LNCaP clone FGC (cell line): ENCODE results near the gene PALLD.
A peak's percentile ranks its signal among the peaks of the same experiment; 100 is the strongest.

ENCODE experiments used
- DNase-seq: peaks from one replicate; pipeline ENCODE4 v3.0.0-alpha.2; 2011; ENCODE audit warnings: low read depth
- H3K4me3 ChIP-seq: 2 replicates; pipeline ENCODE4 v1.5.1; 2011; ENCODE audit warnings: mild to moderate bottlenecking, low read depth, low read length, control low read depth
- TF ChIP-seq, protein P1 (sequence below): IDR thresholded peaks from 2 replicates; pipeline ENCODE4 v1.5.1; 2012; ENCODE audit warnings: mild to moderate bottlenecking; ENCODE audit not compliant: control insufficient read depth, insufficient read depth; ENCODE audit errors: extremely low read depth

Gene PALLD

DNA sequence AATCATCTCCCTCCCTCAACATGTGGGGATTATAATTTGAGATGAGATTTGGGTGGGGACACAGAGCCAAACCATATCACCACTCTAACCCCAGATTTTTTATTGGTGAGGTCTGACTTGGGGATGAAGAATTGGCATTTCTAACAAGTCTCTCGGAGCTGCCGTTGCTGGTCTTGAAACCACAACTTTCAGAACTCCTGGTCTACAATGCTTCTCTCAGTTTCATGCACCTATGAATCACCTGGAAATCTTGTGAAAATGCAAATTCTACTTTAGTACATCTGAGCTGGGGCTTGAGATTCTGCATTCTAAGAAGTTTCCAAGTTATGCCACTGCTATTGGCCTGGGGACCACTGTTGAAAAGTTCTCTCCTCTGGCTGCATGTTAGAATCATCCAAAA, 78.6 kb downstream of the PALLD start:
- TF ChIP-seq, protein P1, sequence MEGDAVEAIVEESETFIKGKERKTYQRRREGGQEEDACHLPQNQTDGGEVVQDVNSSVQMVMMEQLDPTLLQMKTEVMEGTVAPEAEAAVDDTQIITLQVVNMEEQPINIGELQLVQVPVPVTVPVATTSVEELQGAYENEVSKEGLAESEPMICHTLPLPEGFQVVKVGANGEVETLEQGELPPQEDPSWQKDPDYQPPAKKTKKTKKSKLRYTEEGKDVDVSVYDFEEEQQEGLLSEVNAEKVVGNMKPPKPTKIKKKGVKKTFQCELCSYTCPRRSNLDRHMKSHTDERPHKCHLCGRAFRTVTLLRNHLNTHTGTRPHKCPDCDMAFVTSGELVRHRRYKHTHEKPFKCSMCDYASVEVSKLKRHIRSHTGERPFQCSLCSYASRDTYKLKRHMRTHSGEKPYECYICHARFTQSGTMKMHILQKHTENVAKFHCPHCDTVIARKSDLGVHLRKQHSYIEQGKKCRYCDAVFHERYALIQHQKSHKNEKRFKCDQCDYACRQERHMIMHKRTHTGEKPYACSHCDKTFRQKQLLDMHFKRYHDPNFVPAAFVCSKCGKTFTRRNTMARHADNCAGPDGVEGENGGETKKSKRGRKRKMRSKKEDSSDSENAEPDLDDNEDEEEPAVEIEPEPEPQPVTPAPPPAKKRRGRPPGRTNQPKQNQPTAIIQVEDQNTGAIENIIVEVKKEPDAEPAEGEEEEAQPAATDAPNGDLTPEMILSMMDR = no peak
- H3K4me3 ChIP-seq = no peak overlapping the region
- DNase-seq = no peak

DNA sequence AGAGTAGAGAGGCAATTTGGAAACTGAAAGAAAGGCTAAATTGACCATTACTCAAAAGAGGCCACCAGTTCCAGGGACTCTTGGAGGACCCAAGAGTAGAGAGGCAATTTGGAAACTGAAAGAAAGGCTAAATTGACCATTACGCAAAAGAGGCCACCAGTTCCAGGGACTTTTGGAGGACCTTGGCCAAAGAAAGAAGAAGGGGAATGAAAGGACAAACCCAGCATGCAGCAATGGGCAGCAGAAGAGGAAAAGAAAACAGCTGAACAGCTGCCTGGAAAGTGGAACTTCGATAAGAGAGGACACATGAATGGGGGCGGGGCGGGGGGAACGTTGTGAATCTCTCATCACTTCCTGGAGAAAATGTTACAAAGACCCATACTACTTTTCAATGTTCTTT, 80.8 kb downstream of the PALLD start:
- H3K4me3 ChIP-seq = no peak overlapping the region
- TF ChIP-seq, protein P1 = no peak
- no peak for DNase-seq

DNA sequence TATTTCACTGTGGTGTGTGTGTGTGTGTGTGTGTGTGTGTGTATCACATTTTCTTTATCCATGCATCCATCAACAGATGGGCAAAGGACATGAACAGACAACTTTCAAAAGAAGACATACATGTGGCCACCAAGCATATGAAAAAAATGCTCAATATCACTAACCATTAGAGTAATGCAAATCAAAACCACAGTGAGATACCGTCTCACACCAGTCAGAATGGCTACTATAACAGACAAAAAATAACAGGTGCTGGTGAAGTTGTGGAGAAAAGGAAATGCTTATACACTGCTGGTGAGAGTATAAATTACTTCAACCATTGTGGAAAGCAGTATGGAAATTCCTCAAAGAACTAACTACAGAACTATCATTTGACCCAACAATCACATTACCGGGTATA, 83.4 kb downstream of the PALLD start:
- TF ChIP-seq, protein P1 = no peak
- no peak overlapping the region for H3K4me3 ChIP-seq
- DNase-seq = no peak

DNA sequence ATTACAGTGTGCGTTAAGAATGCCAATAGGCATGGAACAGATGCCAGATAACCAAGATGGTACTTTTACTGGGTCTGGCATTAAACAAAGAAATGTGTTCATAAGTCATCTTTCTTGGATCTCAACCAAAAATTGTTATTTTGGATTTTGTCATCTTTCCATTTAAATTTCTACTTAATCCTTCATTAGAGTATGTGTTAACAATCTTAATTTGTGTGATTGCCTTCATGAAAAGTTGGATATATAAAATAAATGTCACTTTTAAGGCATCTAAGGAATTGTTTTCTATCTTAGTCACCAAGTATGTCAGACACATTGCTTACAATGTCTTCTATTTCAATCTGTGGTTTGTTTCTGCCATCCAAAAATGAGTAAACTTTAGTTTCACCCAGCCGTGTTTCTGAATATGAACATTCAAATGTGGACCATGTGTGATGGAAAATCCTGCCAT, 87.5 kb downstream of the PALLD start:
- TF ChIP-seq, protein P1 = no peak
- DNase-seq = no peak
- no peak overlapping the region for H3K4me3 ChIP-seq

DNA sequence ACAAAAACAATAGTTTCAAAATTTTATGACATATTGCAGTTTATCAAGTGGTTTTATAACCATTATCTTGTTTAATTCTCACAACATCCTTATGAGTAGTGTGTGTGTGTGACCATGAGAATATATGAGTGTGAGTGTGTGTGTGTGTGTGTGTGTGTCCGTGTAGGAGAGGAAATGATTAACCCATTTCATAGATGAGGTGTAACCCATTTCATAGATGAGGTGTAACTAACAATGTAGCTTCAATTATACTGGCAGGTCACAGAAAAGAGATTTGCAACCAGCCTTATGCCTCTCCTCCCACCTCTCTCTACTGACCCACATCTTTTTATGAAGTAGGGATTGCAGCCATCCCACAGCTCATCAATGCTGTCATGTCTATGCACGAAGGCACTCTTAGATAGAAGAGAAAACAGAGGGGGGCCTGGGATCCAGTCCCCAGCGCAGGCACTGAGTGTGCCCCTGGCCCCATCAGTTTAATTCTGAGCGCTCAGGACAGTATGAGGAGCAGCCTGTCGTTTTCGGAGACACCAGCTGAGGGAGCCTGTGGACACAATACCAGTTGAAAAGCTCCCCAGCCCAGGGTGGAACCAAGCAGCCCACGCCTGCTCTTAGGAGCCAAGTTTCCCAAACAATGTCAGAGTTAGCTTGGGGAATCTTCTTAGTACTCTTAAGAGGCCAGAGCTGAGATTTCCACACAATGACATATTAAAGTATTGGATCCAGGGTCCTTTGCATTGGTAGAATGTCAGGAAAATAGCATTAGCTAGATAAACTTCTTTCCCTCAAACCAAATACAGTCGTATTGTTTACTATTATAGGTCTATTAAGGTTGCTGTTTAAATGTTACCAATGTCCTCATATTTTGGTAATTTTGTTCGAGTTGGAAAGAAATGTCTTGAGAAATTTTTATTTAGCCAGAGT, 88.6 kb downstream of the PALLD start:
- no peak for DNase-seq

DNA sequence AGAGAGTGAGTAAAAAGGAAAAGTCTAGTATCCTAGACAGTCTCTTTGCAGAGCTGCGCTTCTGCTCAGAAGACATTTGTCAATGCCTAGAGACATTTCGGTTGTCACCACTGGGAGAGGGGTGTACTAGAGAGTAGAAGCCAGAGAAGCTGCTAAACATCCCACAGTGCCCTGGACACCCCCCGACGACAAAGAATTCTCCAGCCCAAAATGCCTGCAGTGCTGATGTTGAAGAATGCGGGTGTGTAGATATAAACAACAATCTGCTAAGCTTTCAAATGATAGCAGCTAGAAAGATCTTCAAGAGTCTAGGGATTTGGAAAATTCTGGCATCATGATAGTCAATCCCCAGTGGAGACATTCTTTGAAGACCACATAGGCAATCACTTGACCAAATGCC, 90.1 kb downstream of the PALLD start:
- TF ChIP-seq, protein P1 = no peak
- no peak overlapping the region for H3K4me3 ChIP-seq
- no peak for DNase-seq

More for the DNA sequence above, 88.6 kb downstream of the PALLD start:
- no peak overlapping the region for H3K4me3 ChIP-seq
- TF ChIP-seq, protein P1 = peak; percentile 67
